Hematopoietic multipotent progenitor cell treated with erythropoietin and hydrocortisone succinate and interleukin-3 and kit ligand, for 15 days (in vitro differentiated cells): Measurements from ENCODE around the gene CABS1.

Source experiments
- DNase-seq: peaks from one replicate; pipeline ENCODE4 v3.0.0-alpha.2; 2015; ENCODE audit warnings: low spot score

CABS1 gene

DNA sequence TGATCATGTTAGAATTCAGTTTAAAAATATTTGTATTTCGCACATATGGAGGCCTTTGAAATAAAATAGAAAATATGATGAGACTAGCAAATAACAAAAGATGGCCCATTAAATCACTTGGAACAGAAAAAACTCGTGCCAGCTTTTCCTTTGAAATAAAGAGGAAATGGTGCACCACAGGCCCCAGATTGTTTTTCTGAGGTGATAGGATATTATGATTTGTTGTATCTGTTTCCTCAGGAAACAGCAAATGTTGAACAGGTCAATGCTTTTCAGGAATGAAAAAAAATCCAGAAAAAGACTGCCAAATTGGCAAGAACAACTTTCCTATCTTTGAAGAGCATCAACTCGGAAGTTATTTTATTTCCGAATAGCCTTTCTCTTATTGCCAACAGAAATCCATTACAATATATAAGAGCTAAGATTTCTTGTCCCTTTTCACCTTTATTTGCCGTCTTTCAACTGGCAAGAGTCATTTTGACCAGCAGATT lies 48.0 kb downstream of the CABS1 start, which contains the start of gene SMR3B:
Gene SMR3B (plus strand): TSS at position 441 of the 491 bp plus-strand sequence. CDS start 1,380 bp downstream, outside the sequence.
- no peak for DNase-seq
